Endothelial cell of umbilical vein (primary cell): ENCODE results near the gene IPO13. TPM values are rescaled to one million over a fixed set of nuclear protein-coding genes. Genes with fewer than 3 reads are reported as not detected.

Experiments
- BruUV-seq: library from RNA; stranded (reverse); fragments of 400-500 nt; replicated peaks from 2 replicates; lab custom pipeline; 2021; lab: Mats Ljungman, UMichigan
- CTCF ChIA-PET: fragments of 300-600, 350-600 bp; sonication (Branson Sonifier 250); formaldehyde crosslinking; loops from one replicate; lab custom pipeline; 2021; ENCODE audit warnings: antibody characterized with exemption, inconsistent platforms; lab: Charles Lee
- POLR2A ChIA-PET: fragments of 300-600, 350-600 bp; sonication (Branson Sonifier 250); formaldehyde crosslinking; loops from one replicate; lab custom pipeline; 2021; ENCODE audit warnings: antibody characterized with exemption, inconsistent platforms; lab: Charles Lee
- DNase-seq: peaks from one replicate; pipeline ENCODE4 v3.0.0-alpha.2; 2011; ENCODE audit warnings: low read depth, low spot score
- FAIRE-seq: peaks from 2 replicates; lab custom pipeline; 2011; peaks lifted over from hg19 to GRCh38; lab: Jason Lieb, UNC
- H2AFZ ChIP-seq: 2 replicates; pipeline ENCODE4 v1.6.0; 2012; ENCODE audit warnings: low read depth, low read length, control low read depth, inconsistent platforms
- H3K27ac ChIP-seq: 2 replicates; pipeline ENCODE4 v1.5.1; 2011; ENCODE audit warnings: low read depth, mild to moderate bottlenecking, control low read depth, low read length, moderate library complexity; ENCODE audit not compliant: insufficient read depth
- H3K27me3 ChIP-seq, 2 experiments: 2 replicates each; pipeline versions ENCODE4 v1.6.0 to v1.6.1; 2011; ENCODE audit warnings: low read length in 2 of 2, mixed read lengths in 1 of 2; ENCODE audit not compliant: control insufficient read depth in 2 of 2, insufficient read depth in 2 of 2
- H3K36me3 ChIP-seq, 2 experiments: 2 replicates in 1 of 2; 3 replicates in 1 of 2; pipeline ENCODE4 v1.5.1; 2011; ENCODE audit warnings: low read length in 2 of 2, mild to moderate bottlenecking in 1 of 2, moderate library complexity in 1 of 2; ENCODE audit not compliant: control insufficient read depth in 2 of 2, insufficient read depth in 2 of 2; ENCODE audit errors: extremely low read depth in 1 of 2
- H3K4me1 ChIP-seq: 3 replicates; pipeline ENCODE4 v1.5.1; 2011; ENCODE audit warnings: mild to moderate bottlenecking, low read length; ENCODE audit not compliant: control insufficient read depth, insufficient read depth; ENCODE audit errors: extremely low read depth
- H3K4me2 ChIP-seq: 2 replicates; pipeline ENCODE4 v1.6.1; 2011; ENCODE audit warnings: low read length, control low read depth, mixed read lengths; ENCODE audit not compliant: insufficient read depth
- H3K4me3 ChIP-seq, 3 experiments: fragments of 200-600 bp in 1 of 3; sonication (generic), shearing (Covaris generic) in 1 of 3; replicated peaks in 1 of 3; 2 replicates each; pipeline ENCODE4 v1.5.1; 2011 to 2016; ENCODE audit warnings: control low read depth in 3 of 3, low read length in 3 of 3, mild to moderate bottlenecking in 2 of 3, inconsistent platforms in 1 of 3, low read depth in 1 of 3, moderate library complexity in 1 of 3; ENCODE audit not compliant: insufficient read depth in 1 of 3
- H3K79me2 ChIP-seq: 2 replicates; pipeline ENCODE4 v1.6.0; 2012; ENCODE audit warnings: low read length, inconsistent platforms; ENCODE audit not compliant: control insufficient read depth, insufficient read depth
- H3K9ac ChIP-seq: replicated peaks from 2 replicates; pipeline ENCODE3; 2011; ENCODE audit warnings: low read length, control low read depth; ENCODE audit not compliant: insufficient read depth; ENCODE audit errors: extremely low read depth
- H3K9me1 ChIP-seq: replicated peaks from 3 replicates; pipeline ENCODE4 v1.6.0; 2011; ENCODE audit warnings: mild to moderate bottlenecking, low read length; ENCODE audit not compliant: control insufficient read depth, insufficient read depth; ENCODE audit errors: extremely low read depth
- H3K9me3 ChIP-seq: replicated peaks from 2 replicates; pipeline ENCODE4 v1.5.1; 2012; ENCODE audit warnings: low read length, inconsistent platforms; ENCODE audit not compliant: control insufficient read depth, insufficient read depth
- H4K20me1 ChIP-seq: replicated peaks from 2 replicates; pipeline ENCODE3; 2011; ENCODE audit warnings: mild to moderate bottlenecking, low read length; ENCODE audit not compliant: control insufficient read depth, insufficient read depth; ENCODE audit errors: extremely low read depth
- JUN ChIP-seq: IDR thresholded peaks from 2 replicates; pipeline ENCODE4 v1.6.1; 2011; ENCODE audit warnings: borderline replicate concordance, low read depth; ENCODE audit not compliant: insufficient read length, insufficient read depth
- MAX ChIP-seq: IDR thresholded peaks from 2 replicates; pipeline ENCODE4 v1.6.1; 2011; ENCODE audit not compliant: insufficient read depth, insufficient read length
- POLR2AphosphoS5 ChIP-seq: IDR thresholded peaks from 2 replicates; pipeline ENCODE4 v1.6.1; 2012; ENCODE audit warnings: low read depth, mild to moderate bottlenecking, control low read depth, low read length, moderate library complexity; ENCODE audit not compliant: insufficient read depth
- dilution Hi-C: fragments of 300-500 bp; cut with MboI; formaldehyde crosslinking; loops from one replicate; pipeline ENCODE4 v1.15.0; 2019; ENCODE audit warnings: low sequenced_read_pairs; ENCODE audit not compliant: extremely low pct_ligation_motif_present
- intact Hi-C: fragments of 100-400 bp; cut with micrococcal nuclease; formaldehyde crosslinking; loops from one replicate; pipeline ENCODE4 v1.10.0; 2022
- polyA plus RNA-seq, 4 experiments: library from polyadenylated mRNA; depleted of rRNA in 3 of 4; stranded (reverse) in 3 of 4; unstranded in 1 of 4; fragments of >200 nt; gene quantifications; 2 replicates each; pipeline versions ENCODE4 v1.2.1 to v1.2.3, GENCODE V29; 2011 to 2012; ENCODE audit warnings: missing spikeins in 1 of 4
- total RNA-seq: library from RNA; stranded (reverse); gene quantifications from 2 replicates; pipeline ENCODE4 v1.2.3, GENCODE V29; 2021

IPO13 gene
- total and polyA plus RNA-seq, 2 donors (not counting 3 experiments of a cell fraction or from before 2014, with no cell fraction given), result 28.9 to 29.3 TPM

- Histone ChIP-seq H3K27me3 (peaks cover 0 to 4% of the 10 kb centered on the region in 2 experiments), H3K9me1 (no peaks in the 10 kb centered on the region), H3K4me1 (no peaks in the 10 kb centered on the region), H3K36me3 (no peaks in the 10 kb centered on the region), H3K4me2 (no peak overlapping the region), H3K27ac (no peak overlapping the region), H4K20me1 (no peaks in the 10 kb centered on the region), H3K4me3 (no peak overlapping the region), H2AFZ (no peak overlapping the region), H3K79me2 (no peaks in the 10 kb centered on the region), H3K9ac (no peak overlapping the region), H3K9me3 (no peaks in the 10 kb centered on the region)
- FAIRE-seq (no peak), DNase-seq (no peak)
- no peak for TF ChIP-seq POLR2AphosphoS5
- no TSS peak for BruUV-seq
- ChIA-PET CTCF (interaction anchor here (1.1 to 1.8 kb wide), 4 partner anchors 9 to 248 kb away, joined by 3 to 11 read pairs (median 4); no protein-coding TSS in a partner anchor), POLR2A (no interaction called here)
- intact Hi-C loops, result no loop called here
- dilution Hi-C loops, result no loop called here
Observed at GRCh38 chr1:44010935-44011471, 64.3 kb downstream of the IPO13 start.

- FAIRE-seq, result no peak
- intact Hi-C loops, result no loop called here
- no peaks in the 10 kb centered on the region for H4K20me1 ChIP-seq
- H3K4me3 ChIP-seq, result no peak overlapping the region
- no peaks in the 10 kb centered on the region for H3K9me1 ChIP-seq
- peaks cover 0 to 4% of the 10 kb centered on the region in 2 experiments for H3K27me3 ChIP-seq
- ChIA-PET POLR2A (no interaction called here), CTCF (interaction anchor here (1.0 to 1.6 kb wide), 2 partner anchors 12 to 249 kb away, joined by 3 to 4 read pairs; no protein-coding TSS in a partner anchor)
- H3K36me3 ChIP-seq, result no peaks in the 10 kb centered on the region
- BruUV-seq, result no TSS peak
- no peak for DNase-seq
- dilution Hi-C loops, result no loop called here
- no peak for TF ChIP-seq MAX
- TF ChIP-seq JUN, result no peak
- no peak overlapping the region for H3K9ac ChIP-seq
- H3K9me3 ChIP-seq, result no peaks in the 10 kb centered on the region
- H3K79me2 ChIP-seq, result no peaks in the 10 kb centered on the region
- H2AFZ ChIP-seq, result no peak overlapping the region
- H3K4me1 ChIP-seq, result no peaks in the 10 kb centered on the region
- no peak overlapping the region for H3K27ac ChIP-seq
- no peak overlapping the region for H3K4me2 ChIP-seq
Observed at GRCh38 chr1:44012404-44012803, 65.7 kb downstream of the IPO13 start.
